ENCODE results near the gene MLIP. TPM values are rescaled to one million over a fixed set of nuclear protein-coding genes. Genes with fewer than 3 reads are reported as not detected.

Gene MLIP
- total RNA-seq, 5 donors from 2014 or later (not counting 1 experiment from before 2014, with no cell fraction given), result not detected

DNA sequence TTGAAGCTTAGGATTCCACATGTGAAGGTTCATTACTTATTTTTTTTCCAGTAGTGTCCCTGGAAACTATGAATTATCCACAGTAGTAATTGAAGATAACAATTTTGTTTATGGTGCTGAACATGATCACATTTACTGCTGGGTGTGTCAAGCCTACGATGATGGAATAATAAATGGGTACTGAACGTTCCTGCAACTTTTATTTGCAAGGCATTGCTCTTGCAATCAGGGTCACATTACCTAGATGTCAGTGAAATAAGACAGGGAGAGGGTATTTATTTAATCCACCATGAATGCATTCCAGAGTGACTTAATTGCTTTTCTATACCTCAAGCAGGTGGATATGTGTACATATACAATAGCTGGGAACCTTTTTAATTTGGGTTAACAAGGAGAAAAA lies 27.0 kb upstream of the MLIP start:
- Histone ChIP-seq H3K27ac (ENCODE audit: low read length) (no peak overlapping the region), H3K4me3 (ENCODE audit: control insufficient read depth in 1 of 2, extremely low read depth in 1 of 2, low read length in 1 of 2) (no peak overlapping the region), H3K27me3 (replicated peaks in 1 of 2; ENCODE audit: control insufficient read depth in 2 of 2, extremely low read depth in 1 of 2, insufficient read depth in 2 of 2, low read length in 1 of 2) (no peaks in the 10 kb centered on the region), H3K9me3 (no peaks in the 10 kb centered on the region), H3K36me3 (ENCODE audit: control insufficient read depth in 2 of 2, extremely low read depth in 1 of 2, insufficient read depth in 1 of 2, low read length in 1 of 2) (no peaks in the 10 kb centered on the region), H3K4me1 (ENCODE audit: control insufficient read depth in 1 of 2, extremely low read depth in 1 of 2, insufficient read depth in 2 of 2, low read length in 2 of 2) (no peaks in the 10 kb centered on the region)
- POLR2A ChIA-PET, result no interaction called here
- no peaks in the 10 kb centered on the region for H3K4me1 Mint-ChIP-seq
- DNase-seq, result no peak
- no peak overlapping the region for H3K4me3 Mint-ChIP-seq
- WGBS (ENCODE audit: insufficient coverage), result 60% methylated on average over 1 of the region's 2 CpGs
- no peak for ATAC-seq (replicated peaks in 1 of 4)
- no peaks in the 10 kb centered on the region for H3K9me3 Mint-ChIP-seq
- H3K36me3 Mint-ChIP-seq, result no peaks in the 10 kb centered on the region
- CTCF ChIA-PET, result no interaction called here
- no peak overlapping the region for H3K27ac Mint-ChIP-seq
- peaks cover 2 to 3% of the 10 kb centered on the region in 2 donors for H3K27me3 Mint-ChIP-seq

DNA sequence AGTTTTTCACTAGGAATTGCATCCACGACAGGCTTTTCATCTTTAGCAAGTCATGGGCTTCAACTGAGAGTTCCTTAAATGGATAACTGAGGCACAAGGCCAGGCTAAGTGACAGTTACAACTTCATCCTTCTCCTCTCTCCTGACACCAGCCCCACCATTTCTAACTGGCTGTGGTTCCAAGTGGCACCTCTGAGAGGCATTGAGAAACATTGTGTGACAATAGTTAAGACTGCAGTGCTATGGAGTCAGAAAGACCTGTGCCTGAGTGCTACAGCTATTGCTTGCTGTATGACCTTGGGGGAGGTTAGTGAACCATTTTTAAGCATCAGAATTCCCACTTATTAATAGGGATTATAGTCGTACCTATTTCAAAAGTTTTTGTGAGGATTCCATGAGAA lies 26.2 kb upstream of the MLIP start:
- 0% methylated on average over 1 of the region's 2 CpGs for WGBS (ENCODE audit: insufficient coverage)
- Mint-ChIP-seq H3K27me3 (peaks cover 0 to under 1% of the 10 kb centered on the region in 2 donors), H3K9me3 (no peaks in the 10 kb centered on the region), H3K4me1 (no peaks in the 10 kb centered on the region), H3K36me3 (no peaks in the 10 kb centered on the region), H3K27ac (no peak overlapping the region), H3K4me3 (no peak overlapping the region)
- H3K27ac ChIP-seq (ENCODE audit: low read length), result no peak overlapping the region
- no peaks in the 10 kb centered on the region for H3K4me1 ChIP-seq (ENCODE audit: control insufficient read depth in 1 of 2, extremely low read depth in 1 of 2, insufficient read depth in 2 of 2, low read length in 2 of 2)
- H3K4me3 ChIP-seq (ENCODE audit: control insufficient read depth in 1 of 2, extremely low read depth in 1 of 2, low read length in 1 of 2), result no peak overlapping the region
- no peaks in the 10 kb centered on the region for H3K9me3 ChIP-seq
- POLR2A ChIA-PET, result no interaction called here
- ATAC-seq (replicated peaks in 1 of 4) (no peak), DNase-seq (no peak)
- CTCF ChIA-PET, result no interaction called here
- H3K36me3 ChIP-seq (ENCODE audit: control insufficient read depth in 2 of 2, extremely low read depth in 1 of 2, insufficient read depth in 1 of 2, low read length in 1 of 2), result no peaks in the 10 kb centered on the region
- no peaks in the 10 kb centered on the region for H3K27me3 ChIP-seq (replicated peaks in 1 of 2; ENCODE audit: control insufficient read depth in 2 of 2, extremely low read depth in 1 of 2, insufficient read depth in 2 of 2, low read length in 1 of 2)

DNA sequence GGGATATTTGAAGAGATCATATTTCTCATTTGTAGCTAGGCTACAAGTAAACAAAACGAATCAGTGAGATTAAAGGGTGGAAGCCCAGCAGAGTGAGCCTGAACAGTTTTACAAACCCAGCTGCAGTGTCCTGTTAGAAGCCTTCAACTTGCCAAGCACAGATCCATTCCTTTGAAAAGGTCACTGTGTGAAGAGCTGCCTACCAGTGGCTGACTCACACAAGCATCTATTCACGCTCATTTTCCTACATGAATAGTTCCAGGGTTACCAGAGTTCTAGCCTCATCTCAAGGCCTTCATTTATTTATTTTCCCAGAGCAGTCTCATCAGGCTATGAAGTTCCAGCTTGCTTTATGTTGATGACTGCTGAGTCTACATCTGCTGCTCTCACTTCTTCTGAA lies 25.7 kb upstream of the MLIP start:
- ChIA-PET CTCF (no interaction called here), POLR2A (no interaction called here)
- Mint-ChIP-seq H3K4me1 (no peaks in the 10 kb centered on the region), H3K4me3 (no peak overlapping the region), H3K36me3 (no peaks in the 10 kb centered on the region), H3K27ac (no peak overlapping the region), H3K9me3 (no peaks in the 10 kb centered on the region), H3K27me3 (no peaks in the 10 kb centered on the region)
- Histone ChIP-seq H3K9me3 (no peaks in the 10 kb centered on the region), H3K27me3 (replicated peaks in 1 of 2; ENCODE audit: control insufficient read depth in 2 of 2, extremely low read depth in 1 of 2, insufficient read depth in 2 of 2, low read length in 1 of 2) (no peaks in the 10 kb centered on the region), H3K4me3 (ENCODE audit: control insufficient read depth in 1 of 2, extremely low read depth in 1 of 2, low read length in 1 of 2) (no peak overlapping the region), H3K36me3 (ENCODE audit: control insufficient read depth in 2 of 2, extremely low read depth in 1 of 2, insufficient read depth in 1 of 2, low read length in 1 of 2) (no peaks in the 10 kb centered on the region), H3K4me1 (ENCODE audit: control insufficient read depth in 1 of 2, extremely low read depth in 1 of 2, insufficient read depth in 2 of 2, low read length in 2 of 2) (no peaks in the 10 kb centered on the region), H3K27ac (ENCODE audit: low read length) (no peak overlapping the region)
- no peak for DNase-seq
- WGBS (ENCODE audit: insufficient coverage), result 46% methylated on average over 2 of the region's 2 CpGs
- no peak for ATAC-seq (replicated peaks in 1 of 4)

DNA sequence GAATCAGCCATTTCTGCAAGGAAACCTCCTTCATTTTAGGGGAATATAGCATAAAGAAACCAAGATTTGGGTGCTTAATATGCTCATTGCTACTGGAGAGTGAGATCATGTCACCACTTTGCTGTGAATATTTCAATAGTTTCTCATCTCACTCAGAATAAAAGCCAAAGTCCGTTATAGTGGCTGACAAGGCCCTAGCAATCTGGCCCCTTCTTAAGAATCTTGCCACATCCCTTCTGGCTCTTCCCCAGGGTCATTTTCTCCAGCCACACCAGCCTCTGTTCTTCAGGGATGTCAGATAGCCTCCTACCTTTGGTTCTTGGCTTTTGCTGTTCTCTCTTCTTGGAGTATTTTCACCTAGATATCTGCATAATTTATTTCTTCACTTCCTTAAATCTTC lies 24.8 kb upstream of the MLIP start:
- Mint-ChIP-seq H3K27ac (no peak overlapping the region), H3K9me3 (no peaks in the 10 kb centered on the region), H3K4me1 (no peaks in the 10 kb centered on the region), H3K27me3 (no peaks in the 10 kb centered on the region), H3K36me3 (no peaks in the 10 kb centered on the region), H3K4me3 (no peak overlapping the region)
- ChIA-PET CTCF (no interaction called here), POLR2A (no interaction called here)
- Histone ChIP-seq H3K4me3 (ENCODE audit: control insufficient read depth in 1 of 2, extremely low read depth in 1 of 2, low read length in 1 of 2) (no peak overlapping the region), H3K36me3 (ENCODE audit: control insufficient read depth in 2 of 2, extremely low read depth in 1 of 2, insufficient read depth in 1 of 2, low read length in 1 of 2) (no peaks in the 10 kb centered on the region), H3K4me1 (ENCODE audit: control insufficient read depth in 1 of 2, extremely low read depth in 1 of 2, insufficient read depth in 2 of 2, low read length in 2 of 2) (no peaks in the 10 kb centered on the region), H3K9me3 (no peaks in the 10 kb centered on the region), H3K27ac (ENCODE audit: low read length) (no peak overlapping the region), H3K27me3 (replicated peaks in 1 of 2; ENCODE audit: control insufficient read depth in 2 of 2, extremely low read depth in 1 of 2, insufficient read depth in 2 of 2, low read length in 1 of 2) (no peaks in the 10 kb centered on the region)
- no peak for DNase-seq
- no peak for ATAC-seq (replicated peaks in 1 of 4)
- 91% methylated on average over 1 of the region's 1 CpG for WGBS (ENCODE audit: insufficient coverage)

DNA sequence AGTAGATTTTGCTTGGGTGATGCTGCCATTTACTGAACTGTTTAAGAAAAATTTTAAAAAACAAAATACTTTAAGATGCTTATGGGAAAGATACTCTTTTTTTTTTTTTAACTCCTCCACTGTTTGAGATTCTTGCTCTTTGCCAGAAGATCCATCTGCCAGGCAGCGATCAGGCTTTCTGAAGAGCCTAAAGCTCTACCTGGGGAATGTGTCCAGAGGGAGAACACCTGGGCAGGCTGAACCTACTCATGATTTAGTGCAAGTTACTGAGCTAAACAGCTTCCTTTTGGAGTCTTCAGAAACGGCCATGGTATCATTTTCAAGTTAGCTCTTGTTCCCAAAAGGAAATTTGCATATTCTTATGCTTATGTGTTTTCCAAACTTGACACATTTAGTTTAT lies 23.5 kb upstream of the MLIP start:
- Mint-ChIP-seq H3K9me3 (no peaks in the 10 kb centered on the region), H3K27me3 (no peaks in the 10 kb centered on the region), H3K27ac (no peak overlapping the region), H3K4me3 (no peak overlapping the region), H3K36me3 (no peaks in the 10 kb centered on the region), H3K4me1 (no peaks in the 10 kb centered on the region)
- ChIA-PET CTCF (interaction anchor here in 1 of 2 donors (0.7 kb wide), 1 partner anchor 655 kb away, joined by 3 read pairs; no protein-coding TSS in a partner anchor), POLR2A (no interaction called here)
- DNase-seq (no peak), ATAC-seq (replicated peaks in 1 of 4) (no peak)
- Histone ChIP-seq H3K9me3 (no peaks in the 10 kb centered on the region), H3K36me3 (ENCODE audit: control insufficient read depth in 2 of 2, extremely low read depth in 1 of 2, insufficient read depth in 1 of 2, low read length in 1 of 2) (no peaks in the 10 kb centered on the region), H3K27ac (ENCODE audit: low read length) (no peak overlapping the region), H3K4me3 (ENCODE audit: control insufficient read depth in 1 of 2, extremely low read depth in 1 of 2, low read length in 1 of 2) (no peak overlapping the region), H3K4me1 (ENCODE audit: control insufficient read depth in 1 of 2, extremely low read depth in 1 of 2, insufficient read depth in 2 of 2, low read length in 2 of 2) (no peaks in the 10 kb centered on the region), H3K27me3 (replicated peaks in 1 of 2; ENCODE audit: control insufficient read depth in 2 of 2, extremely low read depth in 1 of 2, insufficient read depth in 2 of 2, low read length in 1 of 2) (no peaks in the 10 kb centered on the region)
- WGBS (ENCODE audit: insufficient coverage), result 67% methylated on average over 1 of the region's 2 CpGs

DNA sequence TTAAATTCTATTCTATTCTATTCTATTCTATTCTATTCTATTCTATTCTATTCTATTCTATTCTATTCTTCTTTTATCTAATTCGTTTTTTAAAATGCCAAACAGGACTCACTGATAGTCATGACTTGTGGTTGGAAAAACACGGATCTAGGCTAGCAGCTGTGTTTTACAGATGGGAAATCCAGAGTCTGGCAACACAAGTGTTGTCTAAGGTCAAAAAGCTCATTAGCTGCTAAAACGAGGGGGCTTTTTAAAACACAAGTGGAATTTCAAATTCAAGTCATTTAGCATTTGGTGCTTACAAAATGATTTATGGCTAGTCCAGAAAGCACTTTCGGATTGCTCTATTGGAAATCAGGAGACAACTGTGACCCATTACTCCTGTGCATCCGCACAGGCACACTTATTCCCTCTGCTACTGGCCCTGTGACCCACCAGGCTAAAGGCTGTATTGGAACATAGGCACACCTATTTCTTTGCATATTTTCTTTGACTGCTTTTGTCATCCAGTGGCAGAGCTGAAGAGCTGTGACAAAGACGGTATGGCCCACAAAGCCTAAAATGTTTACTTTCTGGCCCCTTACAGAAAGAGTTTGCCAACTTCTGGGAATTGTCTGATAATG lies 17.8 kb upstream of the MLIP start:
- Histone ChIP-seq H3K27me3 (replicated peaks in 1 of 2; ENCODE audit: control insufficient read depth in 2 of 2, extremely low read depth in 1 of 2, insufficient read depth in 2 of 2, low read length in 1 of 2) (no peaks in the 10 kb centered on the region), H3K4me1 (ENCODE audit: control insufficient read depth in 1 of 2, extremely low read depth in 1 of 2, insufficient read depth in 2 of 2, low read length in 2 of 2) (no peaks in the 10 kb centered on the region), H3K4me3 (ENCODE audit: control insufficient read depth in 1 of 2, extremely low read depth in 1 of 2, low read length in 1 of 2) (no peak overlapping the region), H3K27ac (ENCODE audit: low read length) (no peak overlapping the region), H3K9me3 (no peaks in the 10 kb centered on the region), H3K36me3 (ENCODE audit: control insufficient read depth in 2 of 2, extremely low read depth in 1 of 2, insufficient read depth in 1 of 2, low read length in 1 of 2) (no peaks in the 10 kb centered on the region)
- no peak overlapping the region for H3K4me3 Mint-ChIP-seq
- 70% methylated on average over 4 of the region's 6 CpGs for WGBS (ENCODE audit: insufficient coverage)
- no peaks in the 10 kb centered on the region for H3K4me1 Mint-ChIP-seq
- ChIA-PET CTCF (no interaction called here), POLR2A (no interaction called here)
- H3K36me3 Mint-ChIP-seq, result no peaks in the 10 kb centered on the region
- H3K27me3 Mint-ChIP-seq, result no peaks in the 10 kb centered on the region
- no peak for DNase-seq
- no peak for ATAC-seq (replicated peaks in 1 of 4)
- peaks cover 2 to 4% (median 3%) of the 10 kb centered on the region in 3 donors for H3K9me3 Mint-ChIP-seq
- no peak overlapping the region for H3K27ac Mint-ChIP-seq

DNA sequence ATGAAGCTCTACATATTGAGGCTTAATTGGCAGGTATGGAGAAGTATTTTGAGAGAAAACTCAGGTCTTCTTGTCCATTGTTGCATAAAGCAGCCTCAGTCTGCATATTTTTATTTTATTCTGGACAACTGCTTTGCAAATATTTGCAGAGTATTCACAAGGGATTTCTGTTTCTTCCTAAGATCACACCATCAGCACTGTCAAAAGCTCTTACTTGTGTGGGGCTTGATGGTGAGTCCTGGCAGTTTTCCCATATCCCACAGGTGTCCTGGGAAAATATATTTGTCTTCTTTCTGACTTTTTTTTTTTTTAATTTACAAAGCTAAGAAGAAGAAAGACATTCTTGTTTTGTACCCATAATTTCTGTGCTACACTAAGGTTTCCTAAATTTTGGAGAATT lies 16.9 kb upstream of the MLIP start:
- CTCF ChIA-PET, result interaction anchor here (0.6 to 0.7 kb wide), 2 partner anchors 13 to 642 kb away, joined by 3 to 4 read pairs; no protein-coding TSS in a partner anchor
- Mint-ChIP-seq H3K4me3 (no peak overlapping the region), H3K9me3 (peaks cover 2 to 4% (median 3%) of the 10 kb centered on the region in 3 donors), H3K4me1 (no peaks in the 10 kb centered on the region), H3K27ac (no peak overlapping the region), H3K27me3 (no peaks in the 10 kb centered on the region), H3K36me3 (no peaks in the 10 kb centered on the region)
- no peak overlapping the region for H3K27ac ChIP-seq (ENCODE audit: low read length)
- no peaks in the 10 kb centered on the region for H3K36me3 ChIP-seq (ENCODE audit: control insufficient read depth in 2 of 2, extremely low read depth in 1 of 2, insufficient read depth in 1 of 2, low read length in 1 of 2)
- H3K27me3 ChIP-seq (replicated peaks in 1 of 2; ENCODE audit: control insufficient read depth in 2 of 2, extremely low read depth in 1 of 2, insufficient read depth in 2 of 2, low read length in 1 of 2), result no peaks in the 10 kb centered on the region
- POLR2A ChIA-PET, result no interaction called here
- no peaks in the 10 kb centered on the region for H3K4me1 ChIP-seq (ENCODE audit: control insufficient read depth in 1 of 2, extremely low read depth in 1 of 2, insufficient read depth in 2 of 2, low read length in 2 of 2)
- ATAC-seq (replicated peaks in 1 of 4), result no peak
- H3K9me3 ChIP-seq, result no peaks in the 10 kb centered on the region
- H3K4me3 ChIP-seq (ENCODE audit: control insufficient read depth in 1 of 2, extremely low read depth in 1 of 2, low read length in 1 of 2), result no peak overlapping the region
- DNase-seq, result no peak
